Loucy (cell line): Measurements from ENCODE around the gene VMP1.
A peak's percentile ranks its signal among the peaks of the same experiment; 100 is the strongest.

Experiments
- H2AFZ ChIP-seq: fragments of 200-600 bp; sonication (generic); 2 replicates; pipeline ENCODE4 v1.6.0; 2016; ENCODE audit warnings: antibody characterized with exemption, mild to moderate bottlenecking, low read length, moderate library complexity
- H3F3A ChIP-seq: fragments of 200-600 bp; 2 replicates; pipeline ENCODE4 v1.6.0; 2016; ENCODE audit warnings: antibody characterized with exemption, low read depth, mild to moderate bottlenecking
- H3K27me3 ChIP-seq: fragments of 200-600 bp; sonication (generic); 2 replicates; pipeline ENCODE4 v1.6.1; 2014; ENCODE audit warnings: low read length, mild to moderate bottlenecking; ENCODE audit not compliant: insufficient read depth, poor library complexity, severe bottlenecking
- H3K36me3 ChIP-seq: fragments of 200-600 bp; sonication (generic); 2 replicates; pipeline ENCODE4 v1.6.1; 2016; ENCODE audit warnings: low read length; ENCODE audit not compliant: insufficient read depth
- H3K4me1 ChIP-seq: fragments of 200-600 bp; sonication (generic); 2 replicates; pipeline ENCODE4 v1.5.1; 2014; ENCODE audit warnings: low read length, mild to moderate bottlenecking; ENCODE audit not compliant: insufficient read depth, poor library complexity, severe bottlenecking
- H3K4me2 ChIP-seq: fragments of 200-600 bp; sonication (generic); 2 replicates; pipeline ENCODE4 v1.6.0; 2014; ENCODE audit warnings: antibody characterized with exemption, low read length, low read depth, mild to moderate bottlenecking; ENCODE audit not compliant: poor library complexity, severe bottlenecking
- H3K4me3 ChIP-seq: fragments of 200-600 bp; sonication (generic); 2 replicates; pipeline ENCODE4 v1.5.1; 2014; ENCODE audit warnings: low read length, mild to moderate bottlenecking, mixed read lengths; ENCODE audit not compliant: poor library complexity, severe bottlenecking
- H3K79me2 ChIP-seq: fragments of 200-600 bp; sonication (generic); 2 replicates; pipeline ENCODE4 v1.6.1; 2014; ENCODE audit warnings: low read length; ENCODE audit not compliant: insufficient read depth
- H3K9ac ChIP-seq: fragments of 200-600 bp; sonication (generic); 2 replicates; pipeline ENCODE4 v1.6.0; 2014; ENCODE audit warnings: mild to moderate bottlenecking, low read depth, low read length, moderate library complexity; ENCODE audit not compliant: poor library complexity, severe bottlenecking
- H3K9me2 ChIP-seq: fragments of 200-600 bp; sonication (generic); replicated peaks from 2 replicates; pipeline ENCODE4 v1.6.1; 2016; ENCODE audit warnings: low read depth, low read length, mixed read lengths
- H3K9me3 ChIP-seq: fragments of 200-600 bp; sonication (generic); 2 replicates; pipeline ENCODE4 v1.6.1; 2014; ENCODE audit warnings: mild to moderate bottlenecking, antibody characterized with exemption, low read length, low read depth; ENCODE audit not compliant: insufficient read depth
- H4K20me1 ChIP-seq: fragments of 200-600 bp; sonication (generic); 2 replicates; pipeline ENCODE4 v1.6.0; 2014; ENCODE audit warnings: antibody characterized with exemption, low read length, mild to moderate bottlenecking; ENCODE audit not compliant: insufficient read depth, poor library complexity, severe bottlenecking
- EZH2phosphoT487 ChIP-seq: fragments of 200-600 bp; IDR thresholded peaks from 2 replicates; pipeline ENCODE4 v1.6.1; 2018; ENCODE audit warnings: antibody characterized with exemption, mild to moderate bottlenecking, moderate library complexity, borderline replicate concordance
- TF ChIP-seq, protein P1 (sequence below): fragments of 200-600 bp; sonication (generic); conservative IDR thresholded peaks from 2 replicates; pipeline ENCODE4 v1.5.1; 2014; ENCODE audit warnings: mild to moderate bottlenecking, antibody characterized with exemption, low read length

Gene VMP1

DNA sequence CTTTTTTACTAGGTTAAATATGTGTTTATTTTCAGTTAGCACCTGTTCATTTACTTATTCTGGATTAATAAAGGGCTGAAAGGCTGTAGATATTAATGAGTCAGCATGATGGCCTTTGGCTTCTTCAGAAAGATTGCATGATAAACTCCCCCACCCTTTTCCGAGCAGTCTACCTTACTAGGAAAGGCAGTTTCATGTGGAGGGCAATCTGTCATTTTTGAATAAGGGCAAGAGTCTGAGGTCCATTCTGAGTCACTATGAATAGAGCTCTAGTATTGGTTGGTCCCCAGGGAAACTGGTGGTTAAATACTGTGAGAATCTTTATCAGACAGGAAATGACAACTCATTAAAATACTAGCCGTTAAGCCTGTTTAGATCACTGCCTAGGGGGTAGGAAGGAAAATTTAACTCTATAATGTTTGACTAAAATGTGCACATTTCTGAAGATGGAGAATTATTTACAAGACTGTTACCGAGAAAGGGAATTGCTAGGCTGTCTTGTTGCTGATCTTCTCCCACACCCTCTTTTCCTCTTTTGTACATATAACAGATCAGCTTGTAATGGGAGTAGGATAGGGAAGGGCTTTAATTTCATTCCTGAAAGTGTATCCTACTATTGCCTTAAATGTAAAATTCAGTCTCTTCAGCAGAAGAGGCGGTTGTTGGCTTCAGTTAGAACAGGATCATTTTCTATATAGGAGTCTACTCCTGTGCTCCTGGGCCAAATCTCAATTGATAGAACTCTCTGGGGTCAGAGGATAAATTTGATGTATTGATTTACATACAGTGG lies 122.0 kb downstream of the VMP1 start:
- Histone ChIP-seq H3K79me2 (peaks cover 56% of the 10 kb centered on the region), H3K9me3 (no peaks in the 10 kb centered on the region), H3K9me2 (no peaks in the 10 kb centered on the region), H3K4me1 (peaks cover 79% of the 10 kb centered on the region), H3K4me2 (peak overlapping the region; percentile 98), H3K36me3 (no peaks in the 10 kb centered on the region), H2AFZ (no peak overlapping the region), H3K27me3 (no peaks in the 10 kb centered on the region), H3K9ac (peak overlapping the region; percentile 93), H4K20me1 (no peaks in the 10 kb centered on the region), H3F3A (peaks cover 32% of the 10 kb centered on the region), H3K4me3 (peak overlapping the region; percentile 74)
- no peak for TF ChIP-seq EZH2phosphoT487
- TF ChIP-seq, protein P1, sequence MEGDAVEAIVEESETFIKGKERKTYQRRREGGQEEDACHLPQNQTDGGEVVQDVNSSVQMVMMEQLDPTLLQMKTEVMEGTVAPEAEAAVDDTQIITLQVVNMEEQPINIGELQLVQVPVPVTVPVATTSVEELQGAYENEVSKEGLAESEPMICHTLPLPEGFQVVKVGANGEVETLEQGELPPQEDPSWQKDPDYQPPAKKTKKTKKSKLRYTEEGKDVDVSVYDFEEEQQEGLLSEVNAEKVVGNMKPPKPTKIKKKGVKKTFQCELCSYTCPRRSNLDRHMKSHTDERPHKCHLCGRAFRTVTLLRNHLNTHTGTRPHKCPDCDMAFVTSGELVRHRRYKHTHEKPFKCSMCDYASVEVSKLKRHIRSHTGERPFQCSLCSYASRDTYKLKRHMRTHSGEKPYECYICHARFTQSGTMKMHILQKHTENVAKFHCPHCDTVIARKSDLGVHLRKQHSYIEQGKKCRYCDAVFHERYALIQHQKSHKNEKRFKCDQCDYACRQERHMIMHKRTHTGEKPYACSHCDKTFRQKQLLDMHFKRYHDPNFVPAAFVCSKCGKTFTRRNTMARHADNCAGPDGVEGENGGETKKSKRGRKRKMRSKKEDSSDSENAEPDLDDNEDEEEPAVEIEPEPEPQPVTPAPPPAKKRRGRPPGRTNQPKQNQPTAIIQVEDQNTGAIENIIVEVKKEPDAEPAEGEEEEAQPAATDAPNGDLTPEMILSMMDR, result no peak

DNA sequence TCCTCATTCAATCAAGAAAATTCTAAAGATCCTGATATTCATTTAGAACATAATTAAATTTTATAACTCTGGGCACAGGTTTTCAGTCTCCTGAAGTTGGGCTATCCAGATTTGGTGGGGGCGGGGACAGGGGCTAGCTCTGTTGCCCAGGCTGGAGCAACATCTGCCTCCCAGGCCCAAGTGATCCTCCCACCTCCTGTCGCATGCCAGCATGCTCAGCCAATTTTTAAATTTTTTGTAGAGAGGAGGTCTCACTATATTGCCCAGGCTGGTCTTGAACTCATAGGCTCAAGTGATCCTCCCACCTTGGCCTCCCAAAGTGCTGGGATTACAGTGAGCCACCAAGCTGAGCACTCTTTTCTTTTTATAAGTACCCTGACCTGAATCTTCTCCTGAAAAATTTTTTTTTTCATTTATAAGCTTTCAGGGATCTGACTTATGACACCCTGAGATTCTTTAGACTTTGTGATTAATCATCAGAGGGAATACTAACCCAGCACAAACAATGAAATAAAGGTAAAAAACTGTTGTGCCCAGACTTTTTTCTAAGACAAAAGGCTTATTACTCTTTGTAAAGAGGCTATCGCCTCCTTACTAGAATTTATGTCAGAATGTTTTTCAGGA lies 122.7 kb downstream of the VMP1 start:
- Histone ChIP-seq H3K36me3 (no peaks in the 10 kb centered on the region), H4K20me1 (no peaks in the 10 kb centered on the region), H3F3A (peaks cover 32% of the 10 kb centered on the region), H2AFZ (no peak overlapping the region), H3K9me2 (no peaks in the 10 kb centered on the region), H3K4me2 (peak overlapping the region; percentile 98), H3K9me3 (no peaks in the 10 kb centered on the region), H3K9ac (peak overlapping the region; percentile 77), H3K4me3 (peak overlapping the region; percentile 74), H3K79me2 (peaks cover 56% of the 10 kb centered on the region), H3K27me3 (no peaks in the 10 kb centered on the region), H3K4me1 (peaks cover 77% of the 10 kb centered on the region)
- TF ChIP-seq EZH2phosphoT487, result no peak
- TF ChIP-seq, protein P1, result no peak

DNA sequence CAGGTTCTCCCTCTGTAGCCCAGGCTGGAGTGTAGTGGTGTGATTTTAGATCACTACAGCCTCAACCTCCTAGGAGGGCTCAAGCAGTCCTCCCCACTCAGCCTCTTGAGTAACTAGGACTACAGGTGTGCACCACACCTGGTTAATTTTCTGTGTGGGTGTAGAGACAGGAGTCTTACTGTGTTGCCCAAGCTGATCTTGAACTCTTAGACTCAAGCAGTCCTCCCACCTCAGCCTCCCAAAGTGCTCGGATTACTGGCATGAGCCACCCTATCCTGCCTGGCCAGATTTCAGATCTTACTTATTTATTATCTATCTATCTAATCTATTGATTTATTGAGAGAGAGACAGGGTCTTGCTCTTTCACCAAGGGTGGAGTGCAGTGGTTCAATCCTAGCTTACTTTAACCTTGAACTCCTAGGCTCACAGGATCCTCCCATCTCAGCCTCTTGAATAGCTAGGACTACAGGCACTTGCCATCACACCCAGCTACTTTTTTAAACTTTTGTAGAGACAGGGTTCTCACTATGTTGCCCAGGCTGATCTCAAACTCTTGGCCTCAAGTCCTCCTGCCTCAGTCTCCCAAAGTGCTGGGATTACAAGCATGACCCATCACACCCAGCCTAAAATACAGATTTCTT lies 123.5 kb downstream of the VMP1 start:
- H3K36me3 ChIP-seq, result no peaks in the 10 kb centered on the region
- H4K20me1 ChIP-seq, result no peaks in the 10 kb centered on the region
- H3F3A ChIP-seq, result peaks cover 32% of the 10 kb centered on the region
- peak overlapping the region; percentile 98 for H3K4me2 ChIP-seq
- peak overlapping the region; percentile 77 for H3K9ac ChIP-seq
- H2AFZ ChIP-seq, result no peak overlapping the region
- no peaks in the 10 kb centered on the region for H3K27me3 ChIP-seq
- no peaks in the 10 kb centered on the region for H3K9me3 ChIP-seq
- peaks cover 48% of the 10 kb centered on the region for H3K79me2 ChIP-seq
- H3K4me3 ChIP-seq, result peak overlapping the region; percentile 74
- no peaks in the 10 kb centered on the region for H3K9me2 ChIP-seq
- TF ChIP-seq, protein P1, result no peak
- TF ChIP-seq EZH2phosphoT487, result no peak
- peaks cover 68% of the 10 kb centered on the region for H3K4me1 ChIP-seq
